ENCODE data around the gene MCM3AP.
"Not testable (repeated sequence)": the region's sequence is repeated elsewhere in the genome, so short reads cannot be mapped to it uniquely, and the experiment has no call there.

MCM3AP gene

DNA sequence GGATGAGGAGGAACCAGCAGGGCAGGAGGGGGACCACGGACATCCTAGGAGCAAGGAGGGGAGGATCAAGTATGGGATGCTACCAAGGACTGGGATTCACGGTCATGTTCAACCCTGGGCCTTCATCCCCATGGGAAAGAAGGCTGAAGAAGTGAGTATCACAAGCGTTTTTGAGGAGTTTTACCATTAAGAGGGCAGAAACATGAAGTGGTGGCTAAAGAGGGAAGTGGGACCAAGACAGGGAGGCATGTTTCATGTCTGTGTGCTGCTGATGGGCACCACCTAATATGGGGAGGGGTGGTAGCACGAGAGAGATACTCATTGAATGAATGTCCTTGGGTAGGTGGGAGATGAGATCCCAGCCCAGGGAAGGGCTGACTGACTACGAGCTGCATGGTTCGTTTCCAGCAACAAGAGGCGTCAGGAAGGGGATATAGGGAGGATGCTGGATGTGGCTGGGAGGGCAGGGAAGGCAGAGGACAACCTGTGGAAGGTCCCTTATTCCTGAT, 45.5 kb downstream of the MCM3AP start:
- no peak for DNase-seq

DNA sequence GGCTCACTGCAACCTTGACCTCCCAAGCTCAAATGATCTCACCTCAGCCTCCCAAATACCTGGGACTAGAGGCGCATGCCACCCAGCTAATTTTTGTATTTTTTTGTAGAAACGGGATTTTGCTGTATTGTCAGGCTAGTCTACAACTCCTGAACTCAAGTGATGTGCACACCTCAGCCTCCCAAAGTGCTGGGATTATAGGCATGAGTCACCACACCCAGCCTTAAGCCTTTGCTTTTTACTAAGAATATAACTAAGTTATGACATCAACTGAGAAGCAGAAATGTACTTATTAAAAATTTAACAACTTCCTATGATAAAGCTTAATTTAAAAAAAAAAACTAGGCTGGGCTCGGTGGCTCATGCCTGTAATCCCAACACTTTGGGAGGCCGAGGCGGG, 47.9 kb downstream of the MCM3AP start:
- DNase-seq: no peak

DNA sequence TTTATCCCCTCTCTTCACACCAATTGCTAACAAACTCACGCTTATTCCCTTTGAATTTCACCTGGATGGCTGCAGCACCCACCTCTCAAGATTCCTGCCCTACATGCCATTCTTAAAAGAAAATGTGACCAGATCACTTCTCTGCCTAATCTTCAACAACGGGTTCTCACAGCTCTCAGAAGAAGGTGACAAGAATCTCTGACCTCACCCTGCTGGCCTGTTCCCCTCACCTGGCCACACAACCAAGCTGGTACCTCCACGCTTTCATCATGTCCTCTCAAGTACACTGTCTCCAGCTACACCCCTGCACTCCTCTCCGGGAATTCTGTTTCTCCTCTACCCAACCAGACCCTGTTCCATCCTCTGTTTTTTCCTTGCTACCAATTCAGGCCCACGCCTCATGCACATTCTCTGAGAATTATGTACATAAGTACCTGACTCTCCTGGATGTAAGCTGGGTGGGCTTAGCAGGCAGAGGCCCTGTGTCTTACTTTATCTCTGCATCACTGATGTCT, 50.9 kb downstream of the MCM3AP start:
- DNase-seq: no peak

DNA sequence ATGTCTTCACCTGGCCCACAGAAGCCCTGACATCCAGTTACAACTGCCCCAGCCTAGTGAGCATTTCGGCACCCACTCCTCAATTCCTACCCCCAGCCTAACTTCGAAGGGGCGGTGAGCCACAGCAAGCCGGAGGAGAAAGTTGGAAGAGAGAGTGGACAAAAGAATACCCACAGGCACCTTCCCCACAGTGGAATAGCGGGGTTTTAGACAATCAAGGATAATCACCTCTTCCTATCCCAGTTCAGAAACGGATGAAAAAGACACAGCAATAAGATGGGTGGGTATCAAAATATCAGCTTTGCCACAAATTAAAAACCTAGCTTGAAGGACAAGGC, 55.5 kb downstream of the MCM3AP start:
- no peak for DNase-seq

DNA sequence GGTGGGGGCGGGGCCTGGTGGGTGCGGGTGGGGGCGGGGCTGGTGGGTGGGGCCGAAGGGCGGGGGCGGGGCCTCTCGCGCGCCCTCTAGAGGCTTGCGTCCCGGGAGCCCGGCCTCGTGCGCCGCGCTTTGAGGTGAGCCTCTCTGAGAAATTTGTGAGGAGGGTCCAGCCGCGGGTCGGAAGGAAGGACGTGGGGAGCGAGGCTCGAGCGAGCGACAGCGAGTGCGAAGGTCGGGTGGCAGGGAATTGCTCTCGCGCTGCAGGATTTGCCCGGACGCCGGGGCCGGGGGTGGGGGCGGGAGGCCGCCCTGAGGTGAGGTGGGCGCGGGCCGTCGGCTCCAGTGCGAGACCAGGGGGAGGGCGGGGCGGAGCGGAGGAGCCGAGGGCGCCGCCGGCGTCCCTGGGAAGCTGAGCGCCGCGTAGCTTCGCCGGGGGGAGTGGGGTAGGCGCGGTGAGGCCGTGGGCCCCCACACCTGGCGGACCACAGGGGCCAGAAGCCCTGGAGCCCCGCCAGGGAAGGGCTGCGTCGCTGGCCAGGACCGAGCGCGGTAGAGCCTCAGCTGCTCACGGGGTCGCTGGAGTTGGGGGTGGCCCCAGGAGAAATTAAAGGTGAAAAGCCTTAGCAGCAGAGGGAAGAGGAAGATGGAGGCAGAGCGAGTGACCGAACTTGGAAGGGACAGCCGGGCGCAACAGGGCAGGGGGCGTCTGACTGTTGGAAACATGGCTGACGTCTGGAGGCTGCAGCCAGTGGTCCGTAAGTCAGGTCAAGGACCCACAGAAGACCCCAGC, 56.1 kb downstream of the MCM3AP start:
- DNase-seq: no peak

DNA sequence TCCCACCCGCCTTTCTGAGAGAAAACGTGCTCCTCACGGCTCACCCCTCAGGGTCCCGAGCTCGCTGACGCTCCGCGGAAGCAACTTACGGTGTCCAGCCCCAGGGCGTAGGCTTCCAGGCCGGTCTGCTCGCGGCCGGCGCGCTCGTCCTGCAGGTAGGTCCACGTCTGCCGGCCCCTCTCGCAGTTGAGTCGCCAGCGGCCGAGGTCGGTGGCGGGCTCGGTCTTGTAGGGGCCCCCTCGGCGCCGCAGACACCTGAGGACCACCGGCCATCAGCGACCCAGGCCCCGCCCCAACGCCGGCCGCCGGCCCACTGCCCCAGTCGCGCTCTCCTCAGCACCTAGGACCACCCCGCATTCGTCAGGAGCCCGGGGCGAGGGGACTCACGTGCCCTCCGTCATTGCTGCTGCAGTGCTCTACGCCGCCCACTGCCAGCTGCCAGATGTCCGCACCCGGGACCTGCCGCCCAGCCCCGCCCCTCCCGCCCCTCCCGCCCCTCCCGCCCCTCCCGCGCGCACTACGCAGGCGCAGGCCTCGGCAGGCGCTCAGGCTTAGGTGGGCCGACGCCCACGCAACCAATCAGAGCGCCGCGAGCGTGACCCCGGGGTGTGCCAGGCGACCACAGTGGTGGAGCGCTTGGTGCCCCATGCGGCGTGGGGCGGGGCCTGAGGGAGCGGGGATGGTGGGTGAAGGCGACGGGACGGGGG, 56.9 kb downstream of the MCM3AP start, which contains the start of gene LSS:
Gene LSS (minus strand): TSS at position 430 of the 707 bp plus-strand sequence. CDS start 29 bp downstream, at position 401.
- peak; percentile 98 for DNase-seq

DNA sequence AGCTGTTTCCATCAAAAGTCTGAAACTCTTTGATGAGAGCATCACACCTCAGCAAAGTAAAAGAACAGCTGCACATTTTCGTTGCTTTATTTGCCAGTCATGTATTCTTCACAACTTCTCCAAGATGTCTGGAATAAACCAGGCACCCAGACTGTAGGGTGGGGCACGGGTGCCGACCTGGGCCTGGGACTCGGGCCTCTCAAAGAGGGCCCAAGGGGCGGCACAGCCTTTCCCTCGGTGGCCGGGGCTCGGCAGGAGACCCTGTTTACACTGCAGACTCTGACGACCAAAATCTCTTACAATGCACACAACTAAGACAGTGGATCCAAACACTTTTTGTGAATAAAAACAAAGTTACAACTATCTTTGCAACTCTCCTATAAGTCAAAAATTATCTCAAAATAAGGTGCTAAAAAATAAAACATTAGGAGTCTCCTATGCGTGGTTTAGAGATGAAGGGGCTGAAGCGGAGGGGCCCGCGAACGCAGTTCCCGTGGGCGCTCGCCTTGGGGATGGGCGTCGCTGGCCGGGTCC, 57.5 kb downstream of the MCM3AP start:
- no peak for DNase-seq

DNA sequence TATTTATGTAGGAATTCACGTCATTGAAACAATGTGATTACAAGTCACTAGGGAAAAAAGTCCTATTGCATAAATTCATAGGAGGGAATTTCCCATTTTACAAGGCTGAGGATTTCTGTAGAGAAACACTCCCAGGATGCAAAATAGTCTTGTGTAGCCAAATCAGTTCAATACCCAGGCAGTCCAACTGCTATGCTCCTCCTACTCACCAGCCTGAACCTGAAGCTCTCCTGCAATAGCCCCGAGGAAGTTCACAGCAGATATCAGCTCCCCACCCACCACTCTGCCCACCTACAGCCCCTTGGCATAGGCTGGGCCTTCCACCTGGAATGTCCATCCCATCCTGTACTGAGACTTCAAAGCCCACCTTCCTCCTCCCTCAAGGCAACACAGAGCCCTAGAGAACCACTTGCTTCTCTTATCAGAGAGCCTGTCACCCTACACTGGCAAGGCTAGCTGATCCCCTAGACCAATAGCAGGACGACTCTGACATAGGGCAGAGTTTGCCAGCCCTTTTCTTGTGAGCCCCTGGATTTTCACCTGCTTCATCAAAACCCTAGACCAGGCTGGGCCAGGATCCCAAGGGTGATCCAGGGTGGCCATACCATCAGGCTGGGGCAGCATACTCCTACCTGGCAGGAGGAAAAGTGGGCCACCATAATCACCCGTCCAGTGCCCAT, 58.4 kb downstream of the MCM3AP start:
- DNase-seq: no peak

DNA sequence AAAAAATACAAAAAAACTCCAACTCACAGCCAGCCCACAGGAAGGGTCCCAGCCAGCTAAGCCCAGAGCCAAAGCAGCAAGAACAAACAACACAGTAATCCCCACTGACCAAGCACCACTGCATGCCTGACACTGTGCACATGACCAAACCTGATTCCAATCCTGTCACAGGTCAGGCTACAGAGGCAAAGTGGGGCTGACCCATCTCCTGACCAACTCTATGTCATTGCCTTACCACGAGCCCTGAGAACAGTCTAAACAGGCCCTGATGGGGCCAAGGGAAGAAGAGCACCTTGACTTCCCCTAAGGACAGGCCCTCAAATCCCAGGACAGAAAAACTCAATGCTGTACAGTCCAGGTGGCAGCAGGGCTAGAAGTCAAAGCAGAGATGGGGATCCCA, 59.3 kb downstream of the MCM3AP start:
- DNase-seq: no peak

DNA sequence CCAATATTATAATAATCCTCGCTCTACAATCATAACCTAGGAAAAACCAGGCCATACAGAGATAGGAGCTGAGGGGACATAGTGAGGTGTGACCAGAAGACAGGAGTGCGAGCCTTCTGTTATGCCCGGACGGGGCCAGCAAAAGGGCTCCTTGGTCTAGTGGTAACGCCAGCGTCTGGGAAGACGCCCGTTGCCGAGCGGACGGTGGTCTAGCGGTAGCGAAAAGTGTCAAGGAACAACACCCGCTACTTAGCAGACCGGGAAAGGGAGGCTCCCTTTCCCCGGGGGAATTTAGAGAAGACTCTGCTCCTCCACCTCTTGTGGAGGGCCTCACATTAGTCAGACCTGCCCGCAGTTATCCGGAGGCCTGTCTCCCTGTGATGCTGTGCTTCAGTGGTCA, 61.8 kb downstream of the MCM3AP start:
- DNase-seq: not testable (repeated sequence)

DNA sequence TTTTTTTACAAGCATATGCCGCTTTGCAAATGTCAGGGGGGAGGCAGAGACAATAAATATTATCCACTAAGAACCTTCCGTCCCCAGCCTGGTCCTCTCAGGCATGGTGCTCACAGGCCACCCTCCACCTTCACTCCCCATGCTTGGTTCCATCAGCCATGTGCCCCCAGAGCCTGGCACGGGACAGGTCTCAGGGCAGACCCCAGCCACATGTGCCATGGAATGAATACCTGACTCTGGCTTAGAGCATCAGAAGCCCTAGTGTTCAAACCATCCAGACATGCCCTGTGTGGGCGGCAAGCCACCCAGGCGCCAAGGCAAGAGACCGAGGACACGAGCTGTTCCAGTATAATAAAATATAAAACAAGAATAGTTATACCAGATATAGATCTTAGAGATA, 62.2 kb downstream of the MCM3AP start:
- no peak for DNase-seq

DNA sequence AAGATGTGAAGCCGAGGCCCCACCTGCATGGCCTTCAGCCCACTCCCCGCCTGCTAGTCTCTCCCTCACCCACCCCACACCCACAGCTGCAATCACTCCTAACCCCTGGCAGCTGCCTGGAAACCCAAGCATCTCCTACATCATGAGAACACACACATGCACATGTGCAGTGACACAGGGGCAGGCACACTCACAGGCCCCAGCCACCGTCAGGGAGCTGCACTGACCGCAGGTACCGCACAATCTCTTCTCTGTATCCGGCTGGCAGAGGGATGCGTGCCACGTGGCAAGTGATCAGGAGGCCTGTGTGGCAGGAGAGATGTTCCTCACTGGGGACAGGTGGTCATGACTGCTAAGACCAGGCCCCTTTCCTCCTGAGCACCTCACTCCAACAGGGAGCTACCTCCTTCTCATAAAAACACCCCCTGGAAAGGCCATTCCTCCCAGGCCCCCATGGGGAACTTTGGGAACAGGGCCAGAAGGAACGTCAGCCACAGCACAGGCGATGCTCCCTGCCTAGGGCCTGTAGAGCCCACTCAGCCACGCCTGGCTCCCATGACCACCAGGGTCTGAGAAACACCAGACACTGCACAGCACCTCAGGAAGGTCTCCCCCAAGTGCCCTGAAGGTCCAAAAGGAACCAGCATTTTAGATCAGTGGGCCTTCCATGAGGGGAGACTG, 62.8 kb downstream of the MCM3AP start:
- no peak for DNase-seq

DNA sequence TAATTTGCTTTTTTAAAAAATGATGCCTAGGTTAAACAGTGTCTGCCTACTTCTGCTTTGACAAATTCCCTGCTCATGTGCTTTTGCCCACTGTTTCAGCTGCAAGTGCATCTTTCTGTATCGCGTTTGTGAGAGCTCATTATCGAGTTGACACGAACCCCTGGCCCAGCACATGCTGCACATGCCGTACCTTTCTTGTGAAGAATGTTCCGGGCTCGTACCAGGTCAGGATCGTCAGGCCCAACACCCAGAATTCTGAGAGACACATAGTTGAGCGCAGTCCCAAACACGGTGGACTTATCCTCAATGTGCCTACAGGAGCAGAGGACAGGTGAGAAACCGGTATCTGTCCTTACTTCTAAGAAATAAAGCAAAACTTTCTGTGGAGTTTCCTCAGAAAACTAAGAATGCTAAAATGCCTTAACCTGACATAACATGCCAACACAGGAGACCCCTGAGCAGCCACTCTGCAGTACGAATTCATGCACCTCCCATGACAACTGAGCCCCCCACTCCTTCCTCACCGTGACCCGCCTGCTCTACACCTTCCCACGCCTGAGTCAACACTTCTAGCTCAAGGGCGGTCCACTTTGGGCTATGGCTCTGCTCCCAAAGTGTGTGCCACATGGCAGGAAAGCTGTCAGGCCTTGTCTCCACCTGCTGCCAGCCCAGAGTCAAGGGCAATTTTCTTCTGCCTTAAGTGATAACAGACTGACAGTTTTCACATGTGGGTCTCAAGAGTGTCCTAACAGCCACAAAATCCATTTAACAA, 63.6 kb downstream of the MCM3AP start:
- DNase-seq: no peak

DNA sequence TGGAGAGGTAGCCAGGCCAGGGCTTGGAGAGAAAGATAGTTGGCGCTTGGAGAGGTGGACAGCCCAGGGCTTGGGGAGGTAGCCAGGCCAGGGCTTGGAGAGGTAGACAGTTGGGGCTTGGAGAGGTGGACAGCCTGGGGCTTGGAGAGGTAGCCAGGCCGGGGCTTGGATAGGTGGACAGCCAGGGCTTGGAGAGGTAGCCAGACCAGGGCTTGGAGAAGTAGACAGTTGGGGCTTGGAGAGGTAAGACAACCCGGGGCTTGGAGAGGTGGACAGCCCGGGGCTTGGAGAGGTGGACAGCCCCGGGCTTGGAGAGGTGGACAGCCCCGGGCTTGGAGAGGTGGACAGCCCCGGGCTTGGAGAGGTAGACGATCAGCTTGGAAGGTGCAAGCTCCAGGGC, 64.6 kb downstream of the MCM3AP start:
- DNase-seq: no peak

DNA sequence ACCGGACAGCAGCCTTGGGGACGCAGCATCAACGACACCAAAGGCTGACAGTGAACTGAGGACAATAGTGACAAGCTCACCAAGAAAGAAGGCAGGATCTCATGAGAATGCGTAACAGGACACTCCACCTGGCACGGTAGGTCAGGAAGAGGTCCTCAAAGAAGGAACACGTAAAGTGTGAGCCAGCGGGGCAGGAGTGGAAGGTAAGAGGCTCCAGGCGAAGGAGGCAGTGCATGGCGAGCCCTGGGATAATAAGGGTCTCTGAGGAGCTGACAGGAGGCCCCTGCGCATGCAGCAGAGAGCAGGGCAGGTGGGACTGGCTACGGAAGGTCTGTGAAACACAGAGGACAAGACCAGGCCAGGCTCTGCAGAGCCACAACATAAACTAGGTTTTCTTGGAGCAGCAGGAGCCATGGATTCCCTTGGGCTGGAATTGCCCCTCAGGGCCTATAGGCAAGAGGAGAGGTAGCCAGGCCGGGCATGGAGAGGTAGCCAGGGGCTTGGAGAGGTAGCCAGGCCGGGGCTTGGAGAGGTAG, 65.1 kb downstream of the MCM3AP start:
- DNase-seq: no peak

DNA sequence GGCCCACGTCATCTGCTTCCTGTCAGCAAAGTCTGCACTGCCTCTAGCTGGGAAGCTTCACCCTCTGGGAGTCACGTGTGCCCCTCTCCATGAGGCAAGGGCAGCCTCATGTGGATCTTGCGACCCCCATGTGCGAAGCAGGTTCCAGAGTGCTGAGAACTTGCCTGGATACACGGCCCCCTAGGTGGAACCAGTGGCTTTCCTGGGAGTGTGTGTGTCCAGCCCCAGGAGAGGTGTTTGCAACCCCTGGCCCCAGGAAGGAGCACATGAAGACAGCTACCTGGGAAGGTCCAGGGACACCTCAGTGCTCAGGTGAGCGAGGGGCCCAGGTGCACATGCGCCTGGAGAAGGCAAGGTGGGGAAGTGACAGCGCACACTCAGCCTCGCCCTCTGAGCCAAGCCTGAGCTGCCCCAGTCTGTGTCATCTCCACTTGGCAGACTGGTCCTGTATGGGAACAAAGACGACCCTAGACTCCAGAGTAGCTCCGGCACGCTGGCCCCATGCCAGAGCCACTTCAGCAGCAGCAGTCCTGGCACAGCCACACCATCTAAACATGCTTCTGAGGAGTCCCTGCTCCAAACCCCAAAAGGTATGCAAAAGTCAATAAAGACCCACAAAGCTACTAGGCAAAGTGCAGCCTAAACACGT, 65.7 kb downstream of the MCM3AP start:
- DNase-seq: no peak

DNA sequence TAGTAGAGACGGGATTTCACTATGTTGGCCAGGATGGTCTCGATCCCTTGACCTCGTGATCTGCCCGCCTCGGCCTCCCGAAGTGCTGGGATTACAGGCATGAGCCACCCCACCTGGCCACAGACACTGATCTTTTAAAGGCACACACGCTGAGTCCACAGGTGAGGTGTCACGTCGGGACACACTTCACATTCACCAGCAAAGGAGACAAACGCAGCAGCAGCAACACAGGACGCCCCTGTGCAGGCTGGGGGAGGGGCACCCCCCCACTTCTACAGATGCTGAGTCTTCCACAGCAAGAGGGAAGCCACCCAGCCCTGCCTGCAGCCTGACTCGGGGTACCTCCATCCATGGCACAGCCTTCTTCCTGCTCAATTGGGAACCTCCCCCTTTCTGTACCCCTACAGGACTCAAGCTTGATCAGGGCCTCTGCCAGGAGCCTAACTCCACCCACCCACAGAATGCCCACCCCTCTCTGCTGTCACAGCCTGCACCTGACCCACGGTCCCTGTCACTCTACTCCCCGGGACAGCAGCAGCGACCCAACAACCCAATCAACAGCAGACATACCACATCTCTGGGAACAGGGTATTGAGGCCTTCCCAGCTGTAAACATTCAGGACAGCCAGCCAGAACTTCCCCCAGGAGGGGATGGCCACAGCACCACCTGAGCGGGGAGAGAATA, 66.4 kb downstream of the MCM3AP start:
- no peak for DNase-seq

DNA sequence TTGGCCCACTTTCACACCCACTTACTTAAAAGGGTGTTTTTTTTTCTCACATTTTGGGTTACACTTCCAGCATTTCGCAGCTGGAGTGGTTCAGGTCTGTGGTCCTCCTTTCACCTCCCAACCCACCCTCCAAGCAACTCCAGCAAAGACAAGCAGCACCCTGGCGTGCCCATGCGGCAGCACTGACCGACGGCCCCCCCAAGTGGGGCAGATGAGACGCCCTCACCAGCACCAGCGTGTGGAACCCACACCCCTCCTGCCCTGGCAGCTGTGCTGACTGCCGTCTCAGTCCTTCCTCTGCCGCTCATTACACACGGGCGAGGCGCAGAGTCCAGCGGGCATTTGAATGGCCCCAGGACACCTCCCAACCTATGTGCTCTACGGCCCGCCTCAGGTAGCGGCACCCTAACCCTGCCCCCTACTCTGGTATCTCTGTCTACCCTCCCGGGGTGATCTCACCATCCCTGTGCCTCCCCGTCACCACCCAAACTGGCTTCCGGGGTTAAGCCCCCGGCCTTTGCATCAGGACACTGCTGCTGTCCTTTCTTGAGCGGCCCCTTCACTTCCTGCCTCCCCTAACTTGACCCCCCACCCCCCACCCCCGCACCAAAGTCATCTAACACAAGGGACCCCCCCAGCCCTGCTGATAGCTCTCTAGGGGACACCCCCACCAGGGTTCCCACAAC, 67.8 kb downstream of the MCM3AP start:
- no peak for DNase-seq

DNA sequence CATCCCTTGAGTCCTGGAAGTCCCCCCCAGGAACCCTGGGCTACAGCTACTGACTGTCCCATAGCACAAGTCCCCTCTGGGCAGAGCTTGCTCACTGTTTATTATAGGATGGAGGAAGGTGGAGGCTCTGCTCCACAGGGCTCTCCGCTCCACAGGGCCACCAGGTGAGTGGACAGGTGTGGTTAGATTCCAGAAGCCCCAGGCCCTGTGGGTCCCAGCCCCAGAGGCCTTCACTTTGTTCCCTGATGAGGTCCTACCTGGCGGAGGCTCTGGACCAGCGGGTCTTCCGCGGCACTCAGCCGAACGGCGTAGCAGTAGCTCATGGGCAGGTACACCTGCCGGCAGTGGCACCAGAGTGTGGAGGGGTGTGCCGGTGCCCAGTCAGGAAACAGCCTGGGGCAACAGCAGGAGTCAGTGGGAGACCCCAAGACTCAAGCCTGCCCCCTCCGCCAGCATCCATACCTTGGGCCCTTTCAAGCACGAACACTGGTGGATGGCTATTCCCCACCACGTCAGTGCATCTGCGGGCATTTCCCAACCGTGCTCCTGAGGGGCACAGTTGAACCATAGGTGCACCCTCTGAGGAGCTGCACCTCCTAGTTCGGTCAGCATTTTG, 69.2 kb downstream of the MCM3AP start:
- DNase-seq: no peak
